IMR-90 (cell line): ENCODE results near the gene ACSM3. TPM values are rescaled to one million over a fixed set of nuclear protein-coding genes. Genes with fewer than 3 reads are reported as not detected.

Experiments used
- ATAC-seq: fragments of 200-7000 bp; cut with Tn5 transposase; 2 replicates; pipeline ENCODE4 v1.9.1; 2020; ENCODE audit warnings: low read depth, mild to moderate bottlenecking, moderate library complexity
- BruUV-seq: library from RNA; stranded (reverse); fragments of 400-500 nt; replicated peaks from 2 replicates; lab custom pipeline; 2021; lab: Mats Ljungman, UMichigan
- CTCF ChIA-PET: fragments of 300-600 bp; formaldehyde crosslinking; extraction: SDS; loops from one replicate; lab custom pipeline; 2021; ENCODE audit warnings: antibody characterized with exemption; lab: Yijun Ruan, JAX
- POLR2A ChIA-PET: fragments of 300-600 bp; sonication (Branson Sonifier 250); formaldehyde crosslinking; loops from one replicate; lab custom pipeline; 2022; ENCODE audit warnings: antibody characterized with exemption; ENCODE audit not compliant: unreplicated experiment; lab: Charles Lee
- DNase-seq: peaks from one replicate; pipeline ENCODE4 v3.0.0; 2013
- H2AFZ ChIP-seq: replicated peaks from 2 replicates; pipeline ENCODE3; 2013; ENCODE audit warnings: low read length, mild to moderate bottlenecking; ENCODE audit not compliant: poor library complexity
- H2AK5ac ChIP-seq: 2 replicates; pipeline ENCODE4 v1.6.1; 2013; ENCODE audit warnings: low read depth, low read length, inconsistent platforms
- H2AK9ac ChIP-seq: replicated peaks from 2 replicates; pipeline ENCODE3; 2013; ENCODE audit warnings: mild to moderate bottlenecking, low read depth, low read length, moderate library complexity; ENCODE audit not compliant: poor library complexity
- H2BK120ac ChIP-seq: 2 replicates; pipeline ENCODE4 v1.6.1; 2013; ENCODE audit warnings: low read depth, low read length, inconsistent platforms
- H2BK15ac ChIP-seq: 3 replicates; pipeline ENCODE4 v1.6.1; 2013; ENCODE audit warnings: low read depth, low read length, inconsistent platforms
- H2BK20ac ChIP-seq: 2 replicates; pipeline ENCODE4 v1.6.1; 2013; ENCODE audit warnings: low read depth, mild to moderate bottlenecking, inconsistent platforms, low read length, moderate library complexity
- H2BK5ac ChIP-seq: 2 replicates; pipeline ENCODE4 v1.6.1; 2013; ENCODE audit warnings: mild to moderate bottlenecking, low read depth, low read length, inconsistent platforms; ENCODE audit not compliant: poor library complexity, severe bottlenecking
- H3K14ac ChIP-seq: replicated peaks from 2 replicates; pipeline ENCODE4 v1.6.1; 2013; ENCODE audit warnings: low read depth, low read length, inconsistent platforms
- H3K18ac ChIP-seq: 2 replicates; pipeline ENCODE4 v1.6.1; 2013; ENCODE audit warnings: low read depth, low read length, control low read depth
- H3K23ac ChIP-seq: 2 replicates; pipeline ENCODE4 v1.6.1; 2013; ENCODE audit warnings: low read depth, low read length, inconsistent platforms
- H3K27ac ChIP-seq: 2 replicates; pipeline ENCODE4 v1.5.1; 2013; ENCODE audit warnings: mild to moderate bottlenecking, control low read depth, low read length; ENCODE audit not compliant: insufficient read depth
- H3K27me3 ChIP-seq: 2 replicates; pipeline ENCODE4 v1.6.1; 2013; ENCODE audit warnings: low read length; ENCODE audit not compliant: control insufficient read depth, insufficient read depth
- H3K36me3 ChIP-seq: 2 replicates; pipeline ENCODE4 v1.6.1; 2013; ENCODE audit warnings: low read length, mixed read lengths; ENCODE audit not compliant: control insufficient read depth, insufficient read depth
- H3K4ac ChIP-seq: 2 replicates; pipeline ENCODE4 v1.6.1; 2013; ENCODE audit warnings: low read depth, low read length, inconsistent platforms
- H3K4me1 ChIP-seq: 2 replicates; pipeline ENCODE4 v1.6.1; 2013; ENCODE audit warnings: low read length, mixed read lengths; ENCODE audit not compliant: control insufficient read depth, insufficient read depth
- H3K4me2 ChIP-seq: 2 replicates; pipeline ENCODE4 v1.6.1; 2013; ENCODE audit warnings: low read depth, mild to moderate bottlenecking, control low read depth, low read length, moderate library complexity
- H3K4me3 ChIP-seq: 2 replicates; pipeline ENCODE4 v1.5.1; 2013; ENCODE audit warnings: low read depth, mild to moderate bottlenecking, control low read depth, low read length, moderate library complexity; ENCODE audit not compliant: insufficient read depth
- H3K56ac ChIP-seq: 2 replicates; pipeline ENCODE4 v1.6.1; 2013; ENCODE audit warnings: low read length, inconsistent platforms; ENCODE audit not compliant: insufficient read depth; ENCODE audit errors: extremely low read depth
- H3K79me1 ChIP-seq, 2 experiments: 2 replicates each; pipeline ENCODE4 v1.6.1; 2013; ENCODE audit warnings: low read length in 2 of 2, inconsistent platforms in 1 of 2, low read depth in 1 of 2
- H3K9ac ChIP-seq: 2 replicates; pipeline ENCODE4 v1.6.1; 2013; ENCODE audit warnings: low read depth, low read length, control low read depth
- H3K9me1 ChIP-seq: 2 replicates; pipeline ENCODE4 v1.6.1; 2013; ENCODE audit warnings: low read length, inconsistent platforms; ENCODE audit not compliant: insufficient read depth
- H3K9me3 ChIP-seq: 2 replicates; pipeline ENCODE4 v1.6.1; 2013; ENCODE audit warnings: low read length; ENCODE audit not compliant: control insufficient read depth, insufficient read depth
- H4K20me1 ChIP-seq: 2 replicates; pipeline ENCODE4 v1.6.1; 2013; ENCODE audit warnings: low read length, inconsistent platforms; ENCODE audit not compliant: insufficient read depth
- H4K5ac ChIP-seq: 2 replicates; pipeline ENCODE4 v1.6.1; 2013; ENCODE audit warnings: mild to moderate bottlenecking, low read depth, low read length, control low read depth
- H4K8ac ChIP-seq, 2 experiments: 2 replicates each; pipeline ENCODE4 v1.6.1; 2013; ENCODE audit warnings: low read depth in 2 of 2, low read length in 2 of 2, control low read depth in 1 of 2, inconsistent platforms in 1 of 2
- H4K91ac ChIP-seq: 2 replicates; pipeline ENCODE4 v1.6.1; 2013; ENCODE audit warnings: low read depth, low read length, inconsistent platforms; ENCODE audit not compliant: insufficient read depth
- POLR2A ChIP-seq: IDR thresholded peaks from 2 replicates; pipeline ENCODE4 v1.6.1; 2012; ENCODE audit warnings: mild to moderate bottlenecking, low read depth, low read length
- RCOR1 ChIP-seq: IDR thresholded peaks from 2 replicates; pipeline ENCODE4 v1.6.1; 2012; ENCODE audit warnings: mild to moderate bottlenecking, low read length, improper control_type of control experiment; ENCODE audit not compliant: insufficient replicate concordance
- WGBS, 2 experiments: methylation state at CpG; one replicate each; pipeline versions ENCODE4 v1.1.5 to v1.1.7; 2013; ENCODE audit warnings: missing lambda C conversion rate in 2 of 2; ENCODE audit not compliant: insufficient read length in 1 of 2; ENCODE audit errors: extremely low coverage in 2 of 2; 5-methylcytosine and 5-hydroxymethylcytosine counted together
- dilution Hi-C: fragments of 300-500 bp; cut with HindIII; formaldehyde crosslinking; loops from one replicate; pipeline ENCODE4 v1.14.3; 2018; ENCODE audit warnings: low sequenced_read_pairs; ENCODE audit not compliant: unreplicated experiment
- in situ Hi-C: fragments of 300-500 bp; cut with MboI; formaldehyde crosslinking; loops from 3 replicates; pipeline ENCODE4 v1.14.3; 2019; ENCODE audit warnings: low sequenced_read_pairs, inconsistent platforms, mixed read lengths
- intact Hi-C: fragments of 100-400 bp; cut with micrococcal nuclease; formaldehyde crosslinking; loops from 2 replicates; pipeline ENCODE4 v1.10.0; 2022
- polyA plus RNA-seq, 3 experiments: library from polyadenylated mRNA; depleted of rRNA; stranded (reverse); fragments of >200 nt; gene quantifications; 2 replicates each; pipeline ENCODE4 v1.2.3, GENCODE V29; 2012; ENCODE audit warnings: low replicate concordance in 1 of 3
- total RNA-seq: library from RNA; depleted of rRNA; stranded (reverse); fragments of >200 nt; gene quantifications from 2 replicates; pipeline ENCODE4 v1.2.3, GENCODE V29; 2012

ACSM3 gene
- total and polyA plus RNA-seq, 2 of the 4 experiments (the other 2 are of a cell fraction): 0.50 to 0.54 TPM

DNA sequence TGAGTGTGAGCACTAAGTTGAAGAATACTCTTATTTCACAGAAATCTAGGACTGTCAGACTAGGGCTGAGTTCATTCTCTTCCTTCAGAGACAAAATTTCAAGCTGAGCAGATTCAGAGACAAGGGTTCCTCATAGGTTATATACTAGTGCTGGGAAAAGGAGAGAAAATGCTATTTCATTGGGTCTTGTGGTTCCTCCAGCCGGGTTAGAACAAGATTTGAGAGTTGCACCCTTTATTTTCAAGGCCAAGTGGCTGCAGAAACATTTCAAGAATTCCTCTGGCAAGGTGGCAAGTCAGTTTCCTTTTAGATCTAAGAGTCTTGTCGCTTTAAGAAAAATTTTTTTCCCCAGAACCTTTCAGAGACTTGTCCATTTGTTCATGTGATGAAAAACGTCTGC lies 29.0 kb upstream of the ACSM3 start:
- H3K4me3 ChIP-seq: no peak overlapping the region
- no CpG with 5 or more reads among the region's 3 CpGs for WGBS, 2 experiments
- ChIA-PET CTCF (no interaction called here), POLR2A (no interaction called here)
- H2BK15ac ChIP-seq: no peak overlapping the region
- H2AK5ac ChIP-seq: no peak overlapping the region
- H4K8ac ChIP-seq: no peak overlapping the region
- H3K27ac ChIP-seq: no peak overlapping the region
- ATAC-seq (no peak), DNase-seq (no peak)
- H3K23ac ChIP-seq: no peak overlapping the region
- no peak overlapping the region for H4K5ac ChIP-seq
- in situ Hi-C loops: no loop called here
- no peak overlapping the region for H2BK120ac ChIP-seq
- H3K9ac ChIP-seq: no peak overlapping the region
- H4K20me1 ChIP-seq: peaks cover 14% of the 10 kb centered on the region
- no peaks in the 10 kb centered on the region for H3K9me1 ChIP-seq
- H3K4me2 ChIP-seq: no peak overlapping the region
- H2AFZ ChIP-seq: no peak overlapping the region
- no peak for TF ChIP-seq POLR2A
- no peak for TF ChIP-seq RCOR1
- H3K9me3 ChIP-seq: no peaks in the 10 kb centered on the region
- peaks cover 11 to 13% of the 10 kb centered on the region in 2 experiments for H3K79me1 ChIP-seq
- no peak overlapping the region for H2BK20ac ChIP-seq
- H3K27me3 ChIP-seq: no peaks in the 10 kb centered on the region
- no peak overlapping the region for H3K14ac ChIP-seq
- dilution Hi-C loops: no loop called here
- H2BK5ac ChIP-seq: no peak overlapping the region
- BruUV-seq: no TSS peak
- H3K56ac ChIP-seq: no peak overlapping the region
- no peak overlapping the region for H4K91ac ChIP-seq
- H3K4ac ChIP-seq: no peak overlapping the region
- H3K36me3 ChIP-seq: peaks cover 21% of the 10 kb centered on the region
- no peaks in the 10 kb centered on the region for H3K4me1 ChIP-seq
- H2AK9ac ChIP-seq: no peak overlapping the region
- intact Hi-C loops: no loop called here
- H3K18ac ChIP-seq: no peak overlapping the region
